Measurements from ENCODE around the gene PCDH19.

DNA sequence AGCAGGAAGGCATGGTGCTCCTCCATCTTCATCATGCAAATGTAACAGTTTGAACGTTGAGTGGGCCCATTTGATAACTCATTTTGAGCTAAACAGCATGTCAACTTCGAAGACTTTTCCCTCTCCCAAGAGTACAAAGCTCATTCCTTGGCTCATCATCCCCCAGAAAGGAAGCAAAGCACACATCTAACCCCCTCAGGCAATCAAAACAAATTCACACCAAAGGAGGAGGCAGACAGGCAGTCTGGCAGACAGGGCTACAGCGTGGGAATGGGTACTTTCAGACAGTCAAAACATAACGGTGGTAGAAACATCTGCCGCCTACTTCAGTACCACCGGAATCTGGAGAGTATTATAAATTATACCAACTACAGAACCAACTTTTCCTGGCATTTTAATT lies 81.7 kb downstream of the PCDH19 start:
- TF ChIP-seq, protein P1, sequence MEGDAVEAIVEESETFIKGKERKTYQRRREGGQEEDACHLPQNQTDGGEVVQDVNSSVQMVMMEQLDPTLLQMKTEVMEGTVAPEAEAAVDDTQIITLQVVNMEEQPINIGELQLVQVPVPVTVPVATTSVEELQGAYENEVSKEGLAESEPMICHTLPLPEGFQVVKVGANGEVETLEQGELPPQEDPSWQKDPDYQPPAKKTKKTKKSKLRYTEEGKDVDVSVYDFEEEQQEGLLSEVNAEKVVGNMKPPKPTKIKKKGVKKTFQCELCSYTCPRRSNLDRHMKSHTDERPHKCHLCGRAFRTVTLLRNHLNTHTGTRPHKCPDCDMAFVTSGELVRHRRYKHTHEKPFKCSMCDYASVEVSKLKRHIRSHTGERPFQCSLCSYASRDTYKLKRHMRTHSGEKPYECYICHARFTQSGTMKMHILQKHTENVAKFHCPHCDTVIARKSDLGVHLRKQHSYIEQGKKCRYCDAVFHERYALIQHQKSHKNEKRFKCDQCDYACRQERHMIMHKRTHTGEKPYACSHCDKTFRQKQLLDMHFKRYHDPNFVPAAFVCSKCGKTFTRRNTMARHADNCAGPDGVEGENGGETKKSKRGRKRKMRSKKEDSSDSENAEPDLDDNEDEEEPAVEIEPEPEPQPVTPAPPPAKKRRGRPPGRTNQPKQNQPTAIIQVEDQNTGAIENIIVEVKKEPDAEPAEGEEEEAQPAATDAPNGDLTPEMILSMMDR (IDR thresholded peaks at IDR 0.05; ENCODE audit: low read depth, low read length) = no peak
- TF ChIP-seq, protein P2, sequence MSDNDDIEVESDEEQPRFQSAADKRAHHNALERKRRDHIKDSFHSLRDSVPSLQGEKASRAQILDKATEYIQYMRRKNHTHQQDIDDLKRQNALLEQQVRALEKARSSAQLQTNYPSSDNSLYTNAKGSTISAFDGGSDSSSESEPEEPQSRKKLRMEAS (IDR thresholded peaks at IDR 0.05; ENCODE audit: low read depth, low read length) = no peak
- TF ChIP-seq POLR2A (IDR thresholded peaks at IDR 0.05; ENCODE audit: extremely low read depth, insufficient read length) = no peak
